Measurements from ENCODE around the gene GTPBP1. TPM values are rescaled to one million over a fixed set of nuclear protein-coding genes. Genes with fewer than 3 reads are reported as not detected.

Gene GTPBP1
- total and polyA plus RNA-seq, 2 donors (not counting 3 experiments of a cell fraction or from before 2014, with no cell fraction given): 29.8 to 50.3 TPM

- Histone ChIP-seq H3K4me1 (ENCODE audit: control insufficient read depth, extremely low read depth, insufficient read depth, low read length) (no peaks in the 10 kb centered on the region), H3K9me1 (replicated peaks; ENCODE audit: control insufficient read depth, extremely low read depth, insufficient read depth, low read length) (no peaks in the 10 kb centered on the region), H3K9ac (replicated peaks; ENCODE audit: extremely low read depth, insufficient read depth, low read length) (no peak overlapping the region), H3K36me3 (ENCODE audit: control insufficient read depth in 2 of 2, extremely low read depth in 1 of 2, insufficient read depth in 2 of 2, low read length in 2 of 2) (peaks cover 16 to 60% of the 10 kb centered on the region in 2 experiments), H3K27me3 (ENCODE audit: control insufficient read depth in 2 of 2, insufficient read depth in 2 of 2, low read length in 2 of 2) (no peaks in the 10 kb centered on the region), H3K9me3 (replicated peaks; ENCODE audit: control insufficient read depth, insufficient read depth, low read length) (no peaks in the 10 kb centered on the region), H2AFZ (ENCODE audit: low read depth, low read length) (no peak overlapping the region), H3K4me2 (ENCODE audit: insufficient read depth, low read length) (no peak overlapping the region), H4K20me1 (replicated peaks; ENCODE audit: control insufficient read depth, extremely low read depth, insufficient read depth, low read length) (no peaks in the 10 kb centered on the region), H3K79me2 (ENCODE audit: control insufficient read depth, insufficient read depth, low read length) (no peaks in the 10 kb centered on the region), H3K4me3 (replicated peaks in 1 of 3; ENCODE audit: insufficient read depth in 1 of 3, low read depth in 1 of 3, low read length in 3 of 3) (no peak overlapping the region), H3K27ac (ENCODE audit: insufficient read depth, low read depth, low read length) (no peak overlapping the region)
- no peak for DNase-seq (ENCODE audit: low read depth, low spot score)
- no peak for FAIRE-seq
- intact Hi-C loops (cut with micrococcal nuclease): no loop called here
- TF ChIP-seq JUN (IDR thresholded peaks at IDR 0.05; ENCODE audit: borderline replicate concordance, insufficient read depth, insufficient read length, low read depth): no peak
- no peak for TF ChIP-seq POLR2A (IDR thresholded peaks at IDR 0.05; ENCODE audit: low read depth, low read length)
- TF ChIP-seq MAX (IDR thresholded peaks at IDR 0.05; ENCODE audit: insufficient read depth, insufficient read length): no peak
- TF ChIP-seq GATA2 (IDR thresholded peaks at IDR 0.05; ENCODE audit: insufficient read depth, insufficient read length, low read depth, low read length): no peak
- no peak for TF ChIP-seq CTCF (IDR thresholded peaks at IDR 0.05; ENCODE audit: extremely low read depth in 1 of 2, insufficient read depth in 1 of 2, low read depth in 1 of 2, low read length in 2 of 2)
- no peak for TF ChIP-seq POLR2AphosphoS5 (IDR thresholded peaks at IDR 0.05; ENCODE audit: insufficient read depth, low read depth, low read length)
- no TSS peak for BruUV-seq (replicated peaks)
- ChIA-PET POLR2A (interaction anchor here (0.6 kb wide), 1 partner anchor 64 kb away, joined by 5 read pairs; no protein-coding TSS in a partner anchor), CTCF (no interaction called here)
- dilution Hi-C loops (cut with MboI; ENCODE audit: extremely low pct_ligation_motif_present, low sequenced_read_pairs): no loop called here
Observed at GRCh38 chr22:38727123-38727522, 21.4 kb downstream of the GTPBP1 start.
